UCSD-AML1 (cell line): ENCODE measurements around the gene TRIM22.

Experiments used
- DNase-seq: peaks from one replicate; lab custom pipeline; 2025; ENCODE audit not compliant: unreplicated experiment; lab: John Stamatoyannopoulos, UW

TRIM22 gene

DNA sequence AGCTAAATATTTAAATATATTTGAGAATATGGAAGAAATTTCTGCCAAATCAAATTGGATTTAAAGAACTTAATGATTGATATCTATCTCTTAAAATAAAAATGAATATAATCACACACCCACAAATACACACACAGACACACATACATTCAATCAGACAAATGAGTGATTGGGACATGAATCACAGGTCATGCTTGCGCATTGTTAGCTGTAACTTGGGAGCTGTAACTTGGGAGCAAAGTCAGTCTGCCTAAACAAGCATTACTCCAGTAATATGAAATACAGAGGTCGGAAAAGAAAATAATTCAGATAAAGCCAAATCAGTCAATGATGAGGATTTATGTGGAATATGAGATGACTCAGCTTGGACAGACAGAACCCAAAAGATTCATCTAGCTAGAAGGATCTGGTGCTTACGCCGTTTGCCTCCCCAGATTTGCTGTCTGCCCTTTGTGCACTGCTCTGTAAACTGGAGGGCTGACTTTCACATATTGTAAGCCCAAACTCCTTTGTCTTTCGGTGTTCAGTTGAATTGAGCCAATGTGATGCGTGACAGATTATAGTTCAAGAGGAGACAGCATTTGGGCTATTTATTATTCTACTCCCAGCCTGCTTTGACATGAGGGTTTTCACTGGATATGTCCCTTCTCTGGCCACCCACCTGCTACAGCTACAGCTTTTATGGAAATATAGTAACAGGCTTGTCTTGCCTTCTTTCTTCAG, 48.2 kb downstream of the TRIM22 start:
- no peak for DNase-seq

GRCh38 chr11:5738431-5738830, 48.8 kb downstream of the TRIM22 start:
- no peak for DNase-seq

GRCh38 chr11:5746614-5747013, 57.0 kb downstream of the TRIM22 start:
- DNase-seq: no peak

- no peak for DNase-seq
These were observed 60.2 kb downstream of the TRIM22 start for GRCh38 chr11:5749836-5750235.

- no peak for DNase-seq
These were observed 64.4 kb downstream of the TRIM22 start, which contains the start of gene OR52N4 for GRCh38 chr11:5753943-5754342. Gene OR52N4, plus strand, starts transcription at chr11:5754243. Its CDS starts 498 bp downstream, at chr11:5754741.
